NCI-H2227 treated with DMSO at 0.1 percent for 48 hours (cell line): ENCODE measurements around the gene BBS12.

Source experiments
- DNase-seq: peaks from one replicate; lab custom pipeline; 2025; lab: John Stamatoyannopoulos, UW

The BBS12 gene

DNA sequence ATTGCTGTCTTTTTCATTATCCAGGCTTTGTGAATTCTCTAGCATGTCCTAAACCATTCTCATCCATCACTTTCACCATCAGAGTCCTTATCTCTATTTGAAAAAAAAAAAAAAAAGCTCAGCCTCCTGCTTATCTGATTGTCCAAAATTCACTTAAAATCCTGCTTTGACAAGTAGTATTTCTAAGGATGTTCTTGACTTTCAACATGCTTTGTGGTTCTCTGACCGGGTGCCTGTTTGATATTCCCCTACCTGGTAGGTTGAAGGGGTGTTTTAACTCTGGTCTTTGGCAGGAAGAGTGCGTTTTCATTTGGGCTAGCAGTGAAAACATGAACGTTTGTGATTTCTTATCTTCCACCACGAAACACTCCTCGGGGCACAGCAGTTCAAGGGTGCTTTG lies 17.3 kb upstream of the BBS12 start:
- no peak for DNase-seq

DNA sequence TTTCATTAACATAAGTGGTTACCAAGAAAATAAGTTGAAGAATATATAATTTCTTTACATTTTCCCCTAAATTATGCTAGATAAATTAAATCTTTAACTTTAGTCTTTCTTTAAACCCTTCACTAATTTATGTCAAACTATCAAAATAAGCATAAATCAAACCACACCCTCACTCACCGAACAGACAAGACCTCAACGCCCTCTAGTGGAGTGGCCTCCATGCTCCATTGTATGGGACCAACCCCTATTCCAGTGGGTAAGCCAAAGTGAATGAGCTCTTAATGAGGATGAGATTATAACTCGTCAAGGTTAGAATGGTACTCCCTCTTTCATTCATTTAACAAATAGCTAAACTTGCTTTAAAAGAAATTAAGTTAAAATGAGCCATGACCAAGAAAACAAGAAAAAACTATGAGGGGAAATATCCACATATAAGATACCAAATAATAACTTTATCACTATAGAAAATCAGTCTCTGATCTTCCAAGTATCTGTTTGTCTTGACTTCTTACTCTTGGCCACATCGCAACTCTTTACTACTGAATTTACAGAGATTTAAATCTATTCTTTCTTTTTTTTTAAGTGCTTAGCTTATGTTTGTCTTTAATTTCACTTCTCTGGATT lies 15.6 kb upstream of the BBS12 start:
- no peak for DNase-seq

DNA sequence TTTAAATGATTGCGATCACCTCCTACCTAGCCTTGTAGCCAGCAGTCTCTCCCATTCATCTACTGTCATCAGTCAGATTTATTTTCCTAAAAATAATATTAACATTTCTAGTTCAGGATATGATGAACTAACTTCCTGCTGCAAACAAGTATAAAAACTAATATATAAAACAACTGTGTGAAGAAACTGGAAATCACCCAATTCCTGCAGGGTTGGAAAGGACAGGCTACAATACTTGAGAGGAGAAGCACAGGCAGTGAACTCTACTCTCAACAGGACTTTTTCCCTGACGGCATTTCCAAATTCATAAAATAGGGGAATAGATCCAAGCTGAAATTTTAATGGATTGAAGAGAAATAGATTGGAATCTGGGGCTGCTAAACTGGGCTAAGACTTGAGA lies 14.2 kb upstream of the BBS12 start:
- DNase-seq: no peak

DNA sequence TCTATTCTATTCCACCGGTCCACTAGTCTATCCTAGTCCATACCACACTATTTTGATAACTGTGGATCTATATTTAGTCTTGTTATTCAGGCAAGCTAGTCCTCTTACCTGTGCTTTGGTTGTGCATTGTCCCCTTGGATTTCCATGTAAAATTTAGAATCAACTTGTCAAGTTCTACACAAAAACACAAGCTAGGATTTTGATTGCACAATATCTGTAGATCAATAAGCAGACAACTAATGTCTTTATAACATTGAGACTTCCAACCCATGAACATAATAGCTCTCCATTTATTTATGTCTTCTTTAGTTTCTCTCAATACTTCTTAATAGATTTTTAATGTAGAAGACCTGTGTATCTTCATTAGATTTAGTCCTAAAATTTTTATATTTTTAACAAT lies 10.2 kb upstream of the BBS12 start:
- DNase-seq: no peak

DNA sequence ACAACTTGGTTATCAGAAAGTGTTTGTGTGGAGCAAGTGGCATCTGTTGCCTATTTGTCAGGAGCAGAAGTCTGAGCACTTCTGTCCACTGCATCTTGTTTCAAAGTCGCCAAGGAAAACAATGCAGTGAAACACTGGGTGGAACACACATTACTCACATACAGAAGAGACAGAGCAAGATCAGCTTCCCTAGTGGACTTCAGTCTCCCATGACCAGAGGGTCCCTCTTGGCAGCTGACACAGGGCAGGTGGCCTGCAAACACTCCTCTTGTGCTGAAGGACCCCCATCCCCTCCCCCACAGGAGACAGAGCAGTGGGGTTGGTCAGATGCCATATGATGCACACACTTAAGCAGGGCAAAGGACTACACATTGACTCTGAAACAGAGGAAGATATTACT lies 3.6 kb upstream of the BBS12 start:
- DNase-seq: no peak

DNA sequence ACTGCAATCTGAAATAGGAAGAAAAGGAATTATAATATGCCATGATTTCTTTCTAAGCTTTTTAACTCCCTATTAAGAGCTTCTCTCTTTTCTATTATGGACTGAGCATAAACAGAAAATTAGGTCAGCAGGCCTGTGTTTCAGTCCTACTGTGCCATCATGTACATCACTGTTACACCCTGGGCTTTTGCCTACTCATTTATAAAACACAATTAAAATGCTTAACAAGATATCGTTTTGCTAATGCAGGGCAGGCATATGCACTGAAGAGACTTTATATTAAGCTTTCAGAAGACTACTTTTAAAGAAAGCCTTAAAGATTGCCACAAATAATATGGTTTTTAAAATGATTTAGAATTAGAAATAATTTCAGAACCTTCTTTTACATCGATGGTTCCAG lies 828 bp upstream of the BBS12 start:
- DNase-seq: no peak

DNA sequence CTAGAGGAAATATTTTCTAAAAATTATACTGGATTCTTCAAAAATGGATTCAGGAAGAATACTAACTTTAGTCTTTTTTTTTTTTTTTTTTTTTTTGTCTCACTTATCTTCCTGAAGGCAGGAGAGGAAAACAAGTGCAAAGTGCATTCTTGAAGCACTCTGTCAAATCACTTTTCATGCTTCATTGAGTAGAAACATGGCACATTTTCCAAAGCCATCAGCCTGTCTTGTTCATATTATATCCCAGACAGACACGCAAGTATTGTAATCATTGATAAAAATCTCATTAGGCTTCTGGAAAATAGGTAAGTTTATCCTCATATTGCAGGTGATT lies 1.2 kb downstream of the BBS12 start:
- no peak for DNase-seq

DNA sequence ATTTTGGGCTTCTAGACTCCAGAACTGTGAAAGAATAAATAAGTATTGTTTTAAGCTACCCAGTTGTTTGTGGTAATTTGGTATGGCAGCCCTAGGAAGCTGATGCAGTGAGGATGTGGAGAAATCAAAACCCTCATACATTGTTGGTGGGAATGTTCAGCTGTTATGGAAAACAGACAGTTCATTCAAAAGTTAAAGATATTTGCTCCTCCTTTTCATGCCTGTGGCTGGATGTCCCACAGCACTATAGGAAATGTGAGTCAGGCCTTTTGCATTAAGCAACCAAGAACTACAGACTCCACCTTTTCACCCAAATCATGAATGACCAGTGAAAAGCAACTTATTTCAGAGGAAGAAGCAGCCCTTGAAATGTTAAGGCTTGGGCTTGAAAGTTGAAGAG lies 6.7 kb downstream of the BBS12 start:
- DNase-seq: no peak

DNA sequence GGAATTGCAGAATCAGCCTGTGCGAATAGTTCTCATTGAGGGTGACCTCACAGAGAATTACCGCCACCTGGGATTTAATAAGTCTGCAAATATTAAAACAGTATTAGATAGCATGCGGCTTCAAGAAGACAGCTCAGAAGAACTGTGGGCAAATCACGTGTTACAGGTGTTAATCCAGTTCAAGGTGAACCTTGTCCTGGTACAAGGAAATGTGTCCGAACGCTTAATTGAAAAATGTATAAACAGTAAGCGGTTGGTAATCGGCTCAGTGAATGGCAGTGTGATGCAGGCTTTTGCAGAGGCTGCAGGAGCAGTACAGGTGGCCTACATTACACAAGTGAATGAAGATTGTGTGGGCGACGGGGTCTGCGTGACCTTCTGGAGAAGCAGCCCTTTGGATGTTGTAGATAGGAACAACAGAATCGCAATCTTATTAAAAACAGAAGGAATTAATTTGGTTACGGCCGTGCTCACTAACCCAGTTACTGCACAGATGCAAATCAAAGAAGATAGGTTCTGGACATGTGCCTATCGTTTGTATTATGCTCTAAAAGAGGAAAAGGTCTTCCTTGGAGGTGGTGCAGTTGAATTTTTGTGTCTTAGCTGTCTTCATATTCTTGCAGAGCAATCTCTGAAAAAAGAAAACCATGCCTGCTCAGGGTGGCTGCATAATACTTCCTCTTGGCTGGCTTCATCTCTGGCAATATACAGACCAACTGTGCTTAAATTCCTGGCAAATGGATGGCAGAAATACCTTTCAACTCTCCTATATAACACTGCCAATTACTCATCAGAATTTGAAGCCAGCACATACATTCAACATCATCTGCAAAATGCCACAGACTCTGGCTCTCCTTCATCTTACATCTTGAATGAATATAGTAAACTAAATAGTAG lies 10.7 kb downstream of the BBS12 start:
- DNase-seq: no peak

DNA sequence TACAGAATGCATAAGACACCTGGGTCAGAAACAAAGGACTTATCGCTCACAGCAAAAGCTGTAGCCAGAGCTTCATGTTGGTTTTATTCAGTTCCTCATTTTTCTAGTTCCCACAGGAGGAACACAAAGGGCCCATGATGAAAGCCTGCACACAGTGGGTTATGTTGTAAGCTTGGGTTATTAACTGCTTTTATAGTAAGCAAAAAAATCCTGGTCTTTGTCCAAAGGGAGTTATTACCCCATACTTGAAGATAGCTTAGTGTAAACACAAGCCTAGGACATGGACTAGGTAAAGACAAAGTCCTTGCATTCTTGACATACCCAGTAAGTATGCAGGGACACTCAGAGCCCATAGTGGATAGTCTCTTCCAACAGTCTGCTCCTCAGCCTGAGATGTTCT lies 11.7 kb downstream of the BBS12 start:
- no peak for DNase-seq

DNA sequence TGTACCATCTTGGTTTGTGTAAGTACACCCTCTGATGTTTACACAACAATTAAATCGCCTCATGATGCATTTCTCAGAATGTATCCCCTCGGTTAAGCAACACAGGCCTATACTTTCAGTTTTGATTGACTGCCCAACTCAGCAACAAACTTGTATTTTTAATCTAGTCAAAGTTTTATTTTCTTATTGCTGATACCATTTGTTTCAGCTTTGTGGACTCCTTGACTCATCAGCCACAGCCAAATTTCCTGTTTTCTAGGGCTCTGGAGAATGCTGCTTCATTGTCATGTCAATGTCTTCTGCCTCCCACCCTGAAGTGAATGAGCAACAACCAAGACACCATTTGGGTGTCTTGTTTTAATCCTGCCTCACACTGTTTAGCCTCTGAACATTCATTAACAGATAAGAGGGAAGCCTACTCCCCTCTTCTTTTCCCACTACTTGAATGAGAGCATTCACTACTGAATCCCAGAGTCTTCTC lies 14.0 kb downstream of the BBS12 start:
- no peak for DNase-seq

DNA sequence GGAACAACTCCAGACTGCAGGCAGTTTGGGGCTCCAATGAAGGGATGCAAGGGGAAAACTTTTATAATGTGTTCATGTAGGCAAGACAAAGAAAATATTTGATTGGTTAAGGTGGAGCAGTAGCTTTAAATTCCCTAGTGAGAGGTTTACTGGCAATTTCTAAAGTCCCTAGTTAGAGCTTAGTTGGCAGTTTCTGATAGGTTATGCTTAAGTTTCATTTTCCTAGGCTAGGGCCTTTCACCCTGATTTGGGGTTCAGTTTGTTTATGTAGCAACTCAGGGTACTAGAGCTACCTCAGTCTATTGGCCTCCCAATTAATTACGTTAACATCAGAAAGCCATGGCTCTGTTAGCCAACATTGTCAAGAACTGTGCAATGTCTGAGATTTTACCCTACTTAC lies 14.6 kb downstream of the BBS12 start:
- DNase-seq: no peak

DNA sequence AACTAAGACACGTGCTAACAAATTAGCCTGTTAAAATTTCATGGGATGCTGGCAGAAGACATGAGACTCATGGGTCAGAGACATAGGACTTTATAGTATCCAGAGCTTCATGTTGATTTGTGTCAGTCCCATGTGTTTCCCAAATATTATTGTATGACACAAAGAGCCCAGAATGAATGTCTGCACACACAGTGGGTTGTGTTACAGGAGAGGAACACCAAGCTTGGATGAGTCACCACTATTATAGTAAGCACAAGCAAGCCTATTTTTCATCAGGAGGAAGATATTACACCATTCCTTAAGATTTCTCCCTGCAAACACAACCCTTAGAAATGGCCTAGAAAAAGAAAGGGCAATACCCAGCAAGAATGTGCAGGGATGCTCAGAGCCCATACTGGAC lies 15.4 kb downstream of the BBS12 start:
- no peak for DNase-seq

DNA sequence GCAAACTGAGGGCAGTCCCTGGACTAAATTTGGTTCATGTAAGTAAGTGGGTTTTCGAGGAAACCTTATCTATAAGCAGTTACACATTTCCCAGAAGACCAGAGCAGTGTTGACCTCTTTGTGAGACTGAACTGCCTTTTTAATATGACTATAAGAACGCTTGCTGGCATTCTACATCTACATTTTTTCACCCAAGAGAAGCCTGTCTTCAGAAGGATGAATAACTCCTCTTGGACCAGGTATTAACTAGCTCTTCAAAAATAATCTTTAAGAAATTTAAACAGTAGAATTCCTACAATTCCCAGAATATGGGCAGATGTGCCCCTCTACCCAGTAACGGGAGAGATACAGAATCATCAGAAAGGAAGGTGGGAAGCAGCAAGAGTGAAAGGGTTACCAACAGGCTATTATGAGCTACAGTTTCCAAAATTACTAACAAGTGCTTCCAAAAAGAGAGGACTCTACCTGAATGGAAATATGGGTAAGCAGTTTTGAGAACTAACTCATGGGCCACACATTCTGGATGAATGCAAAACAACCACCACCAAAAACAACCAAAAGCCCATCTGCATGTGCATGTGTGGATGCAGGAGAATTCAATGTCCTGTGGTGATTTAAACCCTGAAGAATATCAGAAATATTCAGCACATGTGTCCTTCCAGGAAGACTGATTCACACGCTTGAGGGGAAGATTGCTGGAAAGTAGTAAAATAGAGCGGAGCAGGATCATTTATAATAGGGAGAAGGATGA lies 17.4 kb downstream of the BBS12 start:
- no peak for DNase-seq

DNA sequence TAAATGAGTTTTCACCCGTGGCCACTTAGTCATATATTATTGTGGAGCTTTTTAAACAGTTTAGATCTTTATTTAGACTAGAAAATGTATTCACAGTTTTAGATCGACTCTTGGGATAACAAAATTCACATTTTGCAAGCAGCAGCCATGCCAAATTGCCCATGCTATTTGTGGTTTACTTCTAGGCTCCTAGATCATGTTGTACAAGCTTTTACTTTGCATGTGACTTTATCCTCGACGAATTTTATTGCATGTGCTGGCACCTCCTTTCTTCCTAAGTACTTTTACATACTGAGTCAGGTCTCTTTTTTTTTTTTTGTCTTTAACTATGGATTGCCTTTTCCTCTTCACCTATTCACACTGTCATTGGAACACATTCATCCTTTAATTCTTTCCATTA lies 23.2 kb downstream of the BBS12 start:
- no peak for DNase-seq

DNA sequence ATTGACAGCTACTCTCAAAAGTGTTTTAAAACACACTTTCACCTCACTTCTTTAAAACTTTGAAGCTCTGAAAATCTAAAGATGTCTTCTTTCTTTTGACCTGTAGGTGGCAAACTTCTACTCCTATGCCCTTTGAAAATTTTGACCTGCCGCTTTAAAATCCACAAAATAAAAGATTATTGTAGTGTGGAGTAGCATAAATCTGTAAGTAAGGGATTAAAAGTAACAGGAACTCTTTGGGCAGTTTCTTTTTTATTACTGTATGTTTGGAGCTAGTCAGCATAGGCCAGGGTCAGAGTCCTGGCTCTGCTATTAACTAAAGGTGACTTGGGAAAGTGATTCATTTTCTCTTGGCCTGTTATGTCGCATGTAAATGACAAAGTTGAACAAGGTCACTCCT lies 25.5 kb downstream of the BBS12 start:
- no peak for DNase-seq

DNA sequence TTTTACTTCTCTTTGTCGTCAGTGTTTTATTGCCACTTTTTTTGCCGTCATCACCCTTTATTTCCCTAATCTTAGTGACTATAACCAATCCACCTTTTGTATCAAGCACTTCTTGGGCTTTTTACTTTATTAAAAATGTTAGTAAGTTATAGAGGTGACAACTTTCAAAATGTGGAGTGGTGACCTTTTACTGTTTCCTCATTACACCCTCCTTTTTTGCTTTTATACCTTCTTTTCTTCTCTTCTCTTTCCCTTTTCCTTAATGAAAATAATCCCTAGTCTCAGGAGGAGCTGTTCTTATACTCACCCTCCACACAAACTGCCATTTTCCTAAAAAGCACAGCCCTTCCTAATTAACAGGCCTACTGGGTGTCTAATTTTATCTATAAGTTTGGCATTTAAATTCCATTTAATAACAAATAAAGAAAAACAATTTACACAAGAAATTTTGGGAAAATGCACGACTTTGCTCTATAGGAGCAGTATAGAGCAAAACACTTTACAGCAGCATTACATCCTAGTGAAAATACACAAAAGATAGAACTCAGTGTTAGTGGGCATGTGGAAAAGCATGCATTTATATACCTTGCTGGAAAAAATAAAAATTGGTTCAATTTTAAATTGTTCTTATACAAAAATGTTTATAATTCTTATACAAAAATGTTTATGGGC lies 27.3 kb downstream of the BBS12 start:
- DNase-seq: no peak

DNA sequence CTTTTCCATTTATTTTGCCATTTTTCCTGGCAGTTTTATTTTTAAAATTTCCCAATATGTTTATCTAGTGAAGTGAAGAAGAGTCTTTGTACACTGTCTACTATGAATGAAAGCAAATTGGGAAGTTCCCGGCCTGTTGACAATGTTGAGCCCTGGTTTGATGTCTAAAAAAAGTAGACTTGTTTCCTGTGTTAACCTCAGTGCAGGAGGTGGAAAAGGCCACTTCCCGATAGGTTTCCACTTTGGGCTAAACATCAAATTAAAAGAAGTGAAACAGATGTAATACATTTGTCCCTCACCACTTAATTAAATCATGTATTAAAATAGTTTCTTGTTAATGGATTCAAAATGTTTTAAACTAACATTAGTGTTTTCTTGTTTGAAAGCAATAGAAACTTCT lies 30.0 kb downstream of the BBS12 start:
- DNase-seq: no peak

DNA sequence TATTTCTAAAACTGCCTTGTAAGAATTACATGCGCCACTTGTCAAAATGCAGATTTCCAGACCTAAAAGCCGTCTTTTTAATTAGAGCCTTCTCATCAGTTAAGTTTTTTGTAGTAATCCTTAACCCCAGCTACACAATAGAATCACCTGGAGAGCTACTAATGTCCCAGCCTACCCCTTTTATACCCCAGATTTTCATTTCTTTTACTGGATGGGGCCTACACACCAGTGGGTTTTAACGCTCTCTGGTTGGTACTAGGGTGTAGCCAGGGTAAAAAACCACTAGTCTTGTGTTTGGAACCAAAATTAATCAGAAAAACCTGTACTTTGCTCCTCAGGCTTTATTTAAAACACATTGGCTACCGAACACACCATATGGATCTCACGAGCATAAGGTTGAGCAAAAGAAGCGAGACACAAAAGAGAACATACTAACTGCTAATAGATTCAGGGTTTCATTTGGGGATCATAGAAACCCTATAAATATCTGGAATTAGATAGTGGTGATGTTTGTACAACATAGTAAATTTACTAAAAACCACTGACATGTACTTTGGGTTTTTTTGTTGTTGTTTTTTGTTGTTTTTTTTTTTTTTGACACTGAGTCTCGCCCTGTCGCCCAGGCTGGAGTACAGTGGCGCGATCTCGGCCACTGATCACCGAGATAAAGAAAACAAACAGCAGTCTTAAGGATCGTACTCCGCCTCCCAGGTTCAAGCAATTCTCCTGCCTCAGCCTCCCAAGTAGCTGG lies 30.6 kb downstream of the BBS12 start:
- DNase-seq: no peak

DNA sequence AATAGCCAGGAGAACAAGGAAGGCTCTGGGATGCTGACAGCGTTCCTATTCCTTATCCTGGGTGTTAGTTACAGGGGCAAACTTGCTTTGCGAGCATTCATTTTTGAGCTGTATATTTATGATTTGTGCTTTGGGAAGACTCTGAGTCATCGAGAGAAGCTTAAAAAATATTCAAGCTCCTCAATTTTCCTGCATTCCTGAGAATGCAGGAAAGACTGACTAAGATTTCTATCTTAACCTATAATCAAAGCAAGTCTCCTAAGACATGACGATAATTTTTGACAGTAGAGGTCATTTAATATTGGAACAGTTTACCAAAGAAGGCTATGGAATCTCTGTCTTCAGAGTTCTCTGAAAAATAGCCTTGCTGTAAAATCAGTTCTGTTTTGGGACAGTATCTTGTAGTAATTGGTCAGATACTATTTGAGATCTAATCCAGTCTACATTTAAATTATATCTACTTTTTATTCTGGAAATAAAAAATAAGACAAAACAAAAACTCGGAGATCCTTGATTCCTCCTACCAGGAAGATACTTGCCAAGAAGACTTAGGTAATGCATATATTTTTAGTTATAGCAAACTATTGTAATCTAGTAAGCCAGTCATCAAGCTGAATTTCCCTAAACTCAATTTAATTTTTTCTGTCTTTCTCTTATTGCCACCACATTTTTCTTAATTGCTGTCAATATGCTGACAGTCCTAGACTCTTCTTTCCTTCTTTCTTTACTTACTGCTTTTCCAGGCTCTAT lies 31.7 kb downstream of the BBS12 start:
- no peak for DNase-seq

DNA sequence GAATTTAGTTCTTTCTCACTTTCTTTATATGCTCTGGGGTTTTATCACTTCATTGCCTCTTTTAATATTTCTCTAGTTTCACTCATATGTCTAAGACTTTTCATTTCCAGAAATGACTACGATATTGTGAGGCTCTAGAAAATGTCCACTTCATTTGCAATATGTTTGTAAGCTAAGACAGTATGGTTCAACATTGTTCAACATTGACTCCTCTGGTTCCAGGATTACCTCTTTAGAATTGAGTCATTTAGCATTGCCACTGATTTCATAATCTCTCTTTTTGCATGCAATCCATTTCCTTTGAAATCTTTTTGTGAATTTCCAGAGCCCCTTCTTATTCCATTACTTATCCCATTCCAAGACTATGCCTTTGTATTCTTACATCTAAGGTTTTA lies 32.3 kb downstream of the BBS12 start:
- no peak for DNase-seq
